Hepatocyte (in vitro differentiated cells): ENCODE results near the gene PTH2R. TPM values are rescaled to one million over a fixed set of nuclear protein-coding genes. Genes with fewer than 3 reads are reported as not detected.
"Not testable (repeated sequence)": the region's sequence is repeated elsewhere in the genome, so short reads cannot be mapped to it uniquely, and the experiment has no call there.

Experiments
- DNase-seq: peaks from one replicate; pipeline ENCODE4 v3.0.0-alpha.2; 2016; ENCODE audit warnings: low spot score
- H2AFZ ChIP-seq: fragments of 200-600 bp; sonication (generic); 2 replicates; pipeline ENCODE4 v1.6.0; 2016; ENCODE audit warnings: antibody characterized with exemption, mild to moderate bottlenecking
- H3K27ac ChIP-seq: fragments of 200-600 bp; sonication (generic); 2 replicates; pipeline ENCODE4 v1.5.1; 2016; ENCODE audit warnings: mild to moderate bottlenecking
- H3K27me3 ChIP-seq: fragments of 200-600 bp; sonication (generic); 2 replicates; pipeline ENCODE4 v1.6.1; 2016
- H3K36me3 ChIP-seq: fragments of 200-600 bp; sonication (generic); replicated peaks from 2 replicates; pipeline ENCODE4 v1.5.1; 2016; ENCODE audit warnings: low read depth; ENCODE audit not compliant: insufficient read depth
- H3K4me1 ChIP-seq: fragments of 200-600 bp; sonication (generic); 2 replicates; pipeline ENCODE4 v1.5.1; 2016; ENCODE audit warnings: mild to moderate bottlenecking, moderate library complexity; ENCODE audit not compliant: insufficient read depth
- H3K4me2 ChIP-seq: fragments of 200-600 bp; sonication (generic); 2 replicates; pipeline ENCODE4 v1.6.0; 2016
- H3K4me3 ChIP-seq: fragments of 200-600 bp; sonication (generic); 2 replicates; pipeline ENCODE4 v1.5.1; 2016; ENCODE audit warnings: mild to moderate bottlenecking
- H3K79me2 ChIP-seq: fragments of 200-600 bp; sonication (generic); 2 replicates; pipeline ENCODE4 v1.6.0; 2017; ENCODE audit warnings: mild to moderate bottlenecking
- H3K9me2 ChIP-seq: fragments of 200-600 bp; sonication (generic); replicated peaks from 2 replicates; pipeline ENCODE4 v1.6.0; 2017; ENCODE audit warnings: mild to moderate bottlenecking; ENCODE audit not compliant: insufficient read depth
- H3K9me3 ChIP-seq: fragments of 200-600 bp; sonication (generic); 2 replicates; pipeline ENCODE4 v1.5.1; 2016; ENCODE audit warnings: low read depth, mild to moderate bottlenecking
- H4K20me1 ChIP-seq: fragments of 200-600 bp; sonication (generic); 2 replicates; pipeline ENCODE4 v1.6.0; 2016; ENCODE audit warnings: mild to moderate bottlenecking; ENCODE audit not compliant: insufficient read depth, poor library complexity, severe bottlenecking
- CTCF ChIP-seq: fragments of 200-600 bp; sonication (generic); IDR thresholded peaks from 2 replicates; pipeline ENCODE4 v1.5.1; 2016; ENCODE audit warnings: antibody characterized with exemption, mild to moderate bottlenecking; ENCODE audit not compliant: poor library complexity
- EZH2 ChIP-seq: fragments of 200-600 bp; sonication (generic); IDR thresholded peaks from 2 replicates; pipeline ENCODE4 v1.6.1; 2016; ENCODE audit warnings: antibody characterized with exemption, mild to moderate bottlenecking, borderline replicate concordance
- EZH2phosphoT487 ChIP-seq: fragments of 200-600 bp; sonication (generic); IDR thresholded peaks from one replicate; pipeline ENCODE4 v1.6.1; 2018; ENCODE audit warnings: antibody characterized with exemption, mild to moderate bottlenecking, low read depth, moderate library complexity; ENCODE audit not compliant: unreplicated experiment, severe bottlenecking
- WGBS: methylation state at CpG from one replicate; pipeline ENCODE4 v1.1.6; 2016; ENCODE audit warnings: low lambda C conversion rate; ENCODE audit errors: missing lambda C conversion rate; 5-methylcytosine and 5-hydroxymethylcytosine counted together
- polyA plus RNA-seq: library from polyadenylated mRNA; unstranded; fragments of >200 nt; fragmentation: Nextera tagmentation; extraction: Ambion mirVana; gene quantifications from 2 replicates; pipeline ENCODE4 v1.2.1, GENCODE V29; 2016
- total RNA-seq: library from RNA; depleted of rRNA; stranded (reverse); fragments of >200 nt; gene quantifications from 2 replicates; pipeline ENCODE4 v1.2.3, GENCODE V29; 2014

Gene PTH2R
- total and polyA plus RNA-seq, 2 experiments from 2014 or later, result not detected

- no peak overlapping the region for H2AFZ ChIP-seq
- no peak for TF ChIP-seq EZH2
- no peak for TF ChIP-seq EZH2phosphoT487
- TF ChIP-seq CTCF, result no peak
- H3K27ac ChIP-seq, result no peak overlapping the region
- 63% methylated on average over 1 of the region's 1 CpG for WGBS
- H3K4me1 ChIP-seq, result no peaks in the 10 kb centered on the region
- no peaks in the 10 kb centered on the region for H3K27me3 ChIP-seq
- no peaks in the 10 kb centered on the region for H3K36me3 ChIP-seq
- DNase-seq, result no peak
- H3K9me2 ChIP-seq, result no peaks in the 10 kb centered on the region
- no peak overlapping the region for H3K4me2 ChIP-seq
- H4K20me1 ChIP-seq, result no peaks in the 10 kb centered on the region
- peaks cover 3% of the 10 kb centered on the region for H3K9me3 ChIP-seq
- H3K79me2 ChIP-seq, result no peaks in the 10 kb centered on the region
- H3K4me3 ChIP-seq, result no peak overlapping the region
Measured at GRCh38 chr2:208466920-208467298, 60.3 kb downstream of the PTH2R start.

GRCh38 chr2:208467564-208467963 lies 61.0 kb downstream of the PTH2R start:
- Histone ChIP-seq H3K36me3 (no peaks in the 10 kb centered on the region), H3K4me2 (no peak overlapping the region), H3K9me3 (peaks cover 3% of the 10 kb centered on the region), H4K20me1 (no peaks in the 10 kb centered on the region), H3K79me2 (no peaks in the 10 kb centered on the region), H3K27ac (no peak overlapping the region), H3K4me3 (no peak overlapping the region), H2AFZ (no peak overlapping the region), H3K9me2 (no peaks in the 10 kb centered on the region), H3K27me3 (no peaks in the 10 kb centered on the region), H3K4me1 (no peaks in the 10 kb centered on the region)
- TF ChIP-seq EZH2phosphoT487 (no peak), EZH2 (no peak), CTCF (no peak)
- no peak for DNase-seq
- 47% methylated on average over 1 of the region's 1 CpG for WGBS

GRCh38 chr2:208477741-208478140 lies 71.1 kb downstream of the PTH2R start:
- Histone ChIP-seq H2AFZ (no peak overlapping the region), H3K9me2 (no peaks in the 10 kb centered on the region), H3K4me2 (no peak overlapping the region), H3K27me3 (no peaks in the 10 kb centered on the region), H3K27ac (no peak overlapping the region), H3K4me3 (no peak overlapping the region), H3K9me3 (no peaks in the 10 kb centered on the region), H3K4me1 (no peaks in the 10 kb centered on the region), H4K20me1 (no peaks in the 10 kb centered on the region), H3K79me2 (no peaks in the 10 kb centered on the region), H3K36me3 (no peaks in the 10 kb centered on the region)
- DNase-seq, result no peak
- TF ChIP-seq EZH2, result no peak
- TF ChIP-seq CTCF, result no peak
- TF ChIP-seq EZH2phosphoT487, result no peak

GRCh38 chr2:208479342-208479741 lies 72.8 kb downstream of the PTH2R start:
- TF ChIP-seq EZH2 (no peak), EZH2phosphoT487 (no peak), CTCF (no peak)
- Histone ChIP-seq H3K36me3 (no peaks in the 10 kb centered on the region), H3K9me3 (no peaks in the 10 kb centered on the region), H3K79me2 (no peaks in the 10 kb centered on the region), H3K4me2 (no peak overlapping the region), H3K27ac (no peak overlapping the region), H3K9me2 (no peaks in the 10 kb centered on the region), H3K4me3 (no peak overlapping the region), H2AFZ (no peak overlapping the region), H3K27me3 (no peaks in the 10 kb centered on the region), H4K20me1 (no peaks in the 10 kb centered on the region), H3K4me1 (no peaks in the 10 kb centered on the region)
- 93% methylated on average over 5 of the region's 5 CpGs for WGBS
- no peak for DNase-seq

- not testable (repeated sequence) for H3K9me2 ChIP-seq, H3K27me3 ChIP-seq, H3K27ac ChIP-seq, H3K4me1 ChIP-seq, H2AFZ ChIP-seq, H3K4me3 ChIP-seq, H3K4me2 ChIP-seq, H3K79me2 ChIP-seq, DNase-seq, H3K36me3 ChIP-seq, H3K9me3 ChIP-seq, H4K20me1 ChIP-seq
- WGBS, result 85% methylated on average over 5 of the region's 5 CpGs
Measured at GRCh38 chr2:208481945-208482344, 75.4 kb downstream of the PTH2R start.
